ENCODE measurements around the gene CYP2W1.

CYP2W1 gene

DNA sequence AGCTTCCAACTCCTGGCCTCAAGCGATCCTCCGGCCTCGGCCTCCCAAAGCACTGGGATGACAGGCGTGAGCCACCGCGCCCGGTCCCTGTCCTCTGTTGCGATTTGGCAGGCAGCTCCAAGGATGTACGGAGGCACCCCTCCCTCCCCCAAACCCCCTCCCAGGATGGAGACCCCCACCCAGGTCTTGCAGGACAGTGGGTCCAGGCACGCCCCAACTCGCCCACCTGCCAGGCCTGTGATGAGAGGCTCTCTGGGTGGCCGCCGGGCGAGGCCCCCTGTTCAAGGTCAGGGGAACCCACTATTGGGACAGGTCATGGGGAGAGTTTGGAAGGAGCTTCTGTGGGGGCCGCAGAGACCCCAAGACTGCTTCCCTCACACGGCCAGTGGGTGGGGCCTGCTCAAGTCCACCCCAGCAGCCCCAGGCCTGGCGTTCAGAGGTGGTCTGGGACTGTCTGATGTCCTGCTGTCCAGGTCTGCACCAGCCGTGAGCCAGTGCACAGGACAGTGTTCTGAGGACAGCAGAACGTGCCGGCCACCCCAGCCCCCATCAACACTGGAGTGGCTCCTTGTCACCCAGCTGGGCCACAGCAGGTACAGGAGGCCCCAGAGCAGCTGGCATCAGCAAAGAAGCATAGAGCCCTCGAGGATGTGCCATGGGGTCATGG is 31.0 kb upstream of the CYP2W1 start:
- Histone ChIP-seq H3K4me2 (ENCODE audit: low read depth, low read length) (no peak overlapping the region), H3K27me3 (replicated peaks; ENCODE audit: insufficient read depth, low read length) (peaks cover 33% of the 10 kb centered on the region), H3K4me3 (ENCODE audit: low read length) (no peak overlapping the region), H3K79me2 (ENCODE audit: low read length) (no peaks in the 10 kb centered on the region), H3K4me1 (ENCODE audit: low read length) (peaks cover 4% of the 10 kb centered on the region; the same call in 1 of the 2 replicates), H3K9me3 (replicated peaks; ENCODE audit: insufficient read depth, low read length) (no peaks in the 10 kb centered on the region), H3F3A (ENCODE audit: insufficient read depth, low read length) (no peaks in the 10 kb centered on the region), H4K20me1 (ENCODE audit: insufficient read depth, low read length) (no peaks in the 10 kb centered on the region), H3K9me2 (replicated peaks; ENCODE audit: insufficient read depth, low read length) (no peaks in the 10 kb centered on the region), H3K27ac (ENCODE audit: low read length) (no peak overlapping the region), H3K9ac (ENCODE audit: low read length) (no peak overlapping the region), H2AFZ (ENCODE audit: low read length) (no peak overlapping the region), H3K36me3 (replicated peaks; ENCODE audit: insufficient read depth, low read length) (no peaks in the 10 kb centered on the region)
- TF ChIP-seq, protein P1, sequence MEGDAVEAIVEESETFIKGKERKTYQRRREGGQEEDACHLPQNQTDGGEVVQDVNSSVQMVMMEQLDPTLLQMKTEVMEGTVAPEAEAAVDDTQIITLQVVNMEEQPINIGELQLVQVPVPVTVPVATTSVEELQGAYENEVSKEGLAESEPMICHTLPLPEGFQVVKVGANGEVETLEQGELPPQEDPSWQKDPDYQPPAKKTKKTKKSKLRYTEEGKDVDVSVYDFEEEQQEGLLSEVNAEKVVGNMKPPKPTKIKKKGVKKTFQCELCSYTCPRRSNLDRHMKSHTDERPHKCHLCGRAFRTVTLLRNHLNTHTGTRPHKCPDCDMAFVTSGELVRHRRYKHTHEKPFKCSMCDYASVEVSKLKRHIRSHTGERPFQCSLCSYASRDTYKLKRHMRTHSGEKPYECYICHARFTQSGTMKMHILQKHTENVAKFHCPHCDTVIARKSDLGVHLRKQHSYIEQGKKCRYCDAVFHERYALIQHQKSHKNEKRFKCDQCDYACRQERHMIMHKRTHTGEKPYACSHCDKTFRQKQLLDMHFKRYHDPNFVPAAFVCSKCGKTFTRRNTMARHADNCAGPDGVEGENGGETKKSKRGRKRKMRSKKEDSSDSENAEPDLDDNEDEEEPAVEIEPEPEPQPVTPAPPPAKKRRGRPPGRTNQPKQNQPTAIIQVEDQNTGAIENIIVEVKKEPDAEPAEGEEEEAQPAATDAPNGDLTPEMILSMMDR (IDR thresholded peaks at IDR 0.05; ENCODE audit: low read length), result no peak
- TF ChIP-seq EZH2 (optimal IDR thresholded peaks at IDR 0.05; ENCODE audit: low read depth, low read length) (no peak), EZH2phosphoT487 (IDR thresholded peaks at IDR 0.05; ENCODE audit: low read length) (no peak)
- no peak for DNase-seq

DNA sequence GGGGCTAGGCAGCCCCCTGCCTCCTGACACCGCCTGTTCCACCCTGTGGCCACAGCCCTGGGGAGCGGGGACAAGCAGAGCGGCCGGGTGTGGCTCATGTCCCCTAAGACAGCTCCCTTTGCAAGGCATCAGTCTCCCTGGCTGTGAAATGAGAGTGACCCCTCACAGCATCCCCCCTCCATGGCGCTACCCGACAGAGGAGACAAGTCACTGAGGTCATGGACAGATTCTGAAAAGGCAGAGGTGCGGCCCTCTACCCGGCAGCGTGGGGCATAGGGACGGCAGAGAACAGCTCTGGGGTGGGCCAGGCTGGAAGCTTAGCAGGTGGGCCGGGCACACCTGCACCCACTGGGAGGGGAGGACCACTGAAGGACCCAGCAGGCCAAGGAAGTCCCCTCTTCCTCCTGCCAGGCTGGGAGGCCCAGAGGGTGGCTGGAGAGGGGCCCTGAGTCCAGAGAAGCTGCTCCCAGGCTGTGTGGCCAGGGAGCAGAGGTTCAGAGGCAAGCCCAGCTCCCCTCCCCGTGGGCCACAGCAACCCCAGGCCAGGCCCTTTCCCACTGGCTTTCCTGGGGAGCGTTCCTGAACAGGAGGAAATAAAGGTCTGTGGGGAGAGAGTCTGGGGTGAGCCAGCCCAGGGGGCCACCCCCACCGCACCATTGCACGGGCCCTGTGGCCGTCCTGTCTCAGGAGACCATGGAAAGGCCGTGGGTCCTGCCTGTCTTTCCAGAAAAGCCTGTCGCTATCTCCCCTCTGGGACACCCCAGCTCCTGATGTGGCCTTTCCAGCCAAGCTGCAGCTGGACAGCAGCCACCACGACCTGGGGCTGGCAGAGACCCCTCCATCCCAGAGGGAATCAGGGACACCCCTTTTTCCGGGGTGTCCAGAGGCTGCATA is 30.2 kb upstream of the CYP2W1 start:
- Histone ChIP-seq H4K20me1 (ENCODE audit: insufficient read depth, low read length) (no peaks in the 10 kb centered on the region), H3K4me3 (ENCODE audit: low read length) (no peak overlapping the region), H3F3A (ENCODE audit: insufficient read depth, low read length) (no peaks in the 10 kb centered on the region), H3K9ac (ENCODE audit: low read length) (no peak overlapping the region), H2AFZ (ENCODE audit: low read length) (no peak overlapping the region), H3K4me2 (ENCODE audit: low read depth, low read length) (no peak overlapping the region), H3K79me2 (ENCODE audit: low read length) (no peaks in the 10 kb centered on the region), H3K9me3 (replicated peaks; ENCODE audit: insufficient read depth, low read length) (no peaks in the 10 kb centered on the region), H3K36me3 (replicated peaks; ENCODE audit: insufficient read depth, low read length) (no peaks in the 10 kb centered on the region), H3K27me3 (replicated peaks; ENCODE audit: insufficient read depth, low read length) (peaks cover 37% of the 10 kb centered on the region), H3K27ac (ENCODE audit: low read length) (no peak overlapping the region), H3K9me2 (replicated peaks; ENCODE audit: insufficient read depth, low read length) (no peaks in the 10 kb centered on the region), H3K4me1 (ENCODE audit: low read length) (peaks cover 4% of the 10 kb centered on the region; the same call in 1 of the 2 replicates)
- TF ChIP-seq EZH2 (optimal IDR thresholded peaks at IDR 0.05; ENCODE audit: low read depth, low read length) (no peak), EZH2phosphoT487 (IDR thresholded peaks at IDR 0.05; ENCODE audit: low read length) (no peak)
- TF ChIP-seq, protein P1 (IDR thresholded peaks at IDR 0.05; ENCODE audit: low read length), result no peak
- no peak for DNase-seq

DNA sequence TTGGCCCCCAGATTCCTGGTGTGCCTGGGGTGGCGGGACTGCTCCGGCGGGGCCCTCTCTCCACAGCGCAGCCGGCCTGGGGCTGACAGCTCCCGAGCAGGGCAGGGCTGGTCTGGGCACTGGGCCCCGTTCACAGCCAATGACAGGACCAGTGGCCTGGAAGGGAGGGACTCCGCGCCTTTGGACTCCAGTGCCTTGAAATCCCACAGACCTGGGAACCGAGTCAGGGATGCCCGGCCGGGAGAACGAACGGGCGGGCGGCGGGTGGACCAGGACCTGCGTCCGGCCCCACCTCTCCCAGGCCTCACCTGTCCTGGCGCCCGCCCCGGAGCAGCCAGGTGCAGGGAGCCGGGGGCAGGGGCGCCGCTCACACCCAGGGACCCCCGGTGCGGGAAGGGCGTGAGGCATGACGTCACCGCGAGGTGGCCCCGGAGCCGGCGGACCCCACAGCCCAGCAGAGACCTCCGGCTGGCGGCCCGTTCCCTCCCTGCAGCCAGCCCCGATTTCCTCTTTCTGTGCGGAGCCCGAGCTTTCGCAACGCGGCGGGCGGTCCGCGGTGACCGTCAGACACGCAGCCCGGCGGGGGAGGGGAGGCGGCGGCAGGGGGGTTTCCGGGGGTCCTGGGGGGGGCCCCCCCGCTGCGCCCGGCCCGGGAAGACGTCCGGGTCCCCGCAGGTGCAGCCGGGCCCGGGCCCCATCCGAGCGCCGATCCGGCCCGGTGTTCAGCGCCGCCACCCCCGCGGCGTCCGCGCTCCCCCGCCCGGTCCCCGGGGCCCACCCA is 29.2 kb upstream of the CYP2W1 start:
- no peaks in the 10 kb centered on the region for H3K9me2 ChIP-seq (replicated peaks; ENCODE audit: insufficient read depth, low read length)
- no peaks in the 10 kb centered on the region for H3K9me3 ChIP-seq (replicated peaks; ENCODE audit: insufficient read depth, low read length)
- peaks cover 40% of the 10 kb centered on the region for H3K27me3 ChIP-seq (replicated peaks; ENCODE audit: insufficient read depth, low read length)
- H2AFZ ChIP-seq (ENCODE audit: low read length), result no peak overlapping the region
- peaks cover 4% of the 10 kb centered on the region; the same call in 1 of the 2 replicates for H3K4me1 ChIP-seq (ENCODE audit: low read length)
- no peak for TF ChIP-seq EZH2phosphoT487 (IDR thresholded peaks at IDR 0.05; ENCODE audit: low read length)
- TF ChIP-seq, protein P1 (IDR thresholded peaks at IDR 0.05; ENCODE audit: low read length), result no peak
- no peak for TF ChIP-seq EZH2 (optimal IDR thresholded peaks at IDR 0.05; ENCODE audit: low read depth, low read length)
- no peak overlapping the region for H3K4me3 ChIP-seq (ENCODE audit: low read length)
- no peaks in the 10 kb centered on the region for H4K20me1 ChIP-seq (ENCODE audit: insufficient read depth, low read length)
- no peaks in the 10 kb centered on the region for H3K36me3 ChIP-seq (replicated peaks; ENCODE audit: insufficient read depth, low read length)
- H3K9ac ChIP-seq (ENCODE audit: low read length), result no peak overlapping the region
- H3K79me2 ChIP-seq (ENCODE audit: low read length), result no peaks in the 10 kb centered on the region
- H3K4me2 ChIP-seq (ENCODE audit: low read depth, low read length), result no peak overlapping the region
- H3K27ac ChIP-seq (ENCODE audit: low read length), result no peak overlapping the region
- DNase-seq, result no peak
- H3F3A ChIP-seq (ENCODE audit: insufficient read depth, low read length), result no peaks in the 10 kb centered on the region
